B cell (primary cell): Measurements from ENCODE around the gene AGXT. TPM values are rescaled to one million over a fixed set of nuclear protein-coding genes. Genes with fewer than 3 reads are reported as not detected.

Experiments used
- ATAC-seq: fragments of 200-7000 bp; cut with Tn5 transposase; one replicate; pipeline ENCODE4 v1.10.0; 2021; ENCODE audit warnings: low read depth, mild to moderate bottlenecking, moderate number of reproducible peaks, moderate library complexity
- CTCF ChIA-PET: fragments of 350-600 bp; sonication (Branson Sonifier 250); formaldehyde crosslinking; loops from one replicate; lab custom pipeline; 2021; ENCODE audit warnings: antibody characterized with exemption, inconsistent platforms; lab: Charles Lee
- POLR2A ChIA-PET: fragments of 350-600 bp; sonication (Branson Sonifier 250); formaldehyde crosslinking; loops from one replicate; lab custom pipeline; 2021; ENCODE audit warnings: antibody characterized with exemption; lab: Charles Lee
- DNase-seq: peaks from one replicate; pipeline ENCODE4 v3.0.0; 2013
- H2AFZ ChIP-seq: 2 replicates; pipeline ENCODE4 v1.6.1; 2012; ENCODE audit warnings: mild to moderate bottlenecking, low read depth, low read length; ENCODE audit not compliant: insufficient read depth, poor library complexity, severe bottlenecking
- H3K27ac ChIP-seq, 2 donors: 1 replicate in 1 of 2; 2 replicates in 1 of 2; pipeline ENCODE4 v1.5.1; 2012 to 2013; ENCODE audit warnings: low read length in 2 of 2, mild to moderate bottlenecking in 2 of 2, moderate library complexity in 1 of 2
- H3K27me3 ChIP-seq, 4 experiments: fragments of 200-600 bp in 1 of 4; sonication (generic) in 1 of 4; replicated peaks in 1 of 4; 1 replicate in 2 of 4; 2 replicates in 2 of 4; pipeline versions ENCODE4 v1.6.1 to v1.7.0; 2013 to 2016; ENCODE audit warnings: low read length in 3 of 4, mild to moderate bottlenecking in 2 of 4, mixed read lengths in 1 of 4, moderate library complexity in 1 of 4; ENCODE audit not compliant: insufficient read depth in 4 of 4, control insufficient read depth in 3 of 4; ENCODE audit errors: control extremely low read depth in 1 of 4
- H3K36me3 ChIP-seq, 2 experiments: replicated peaks in 1 of 2; 1 replicate in 1 of 2; 2 replicates in 1 of 2; pipeline versions ENCODE4 v1.6.1 to v1.7.1; 2013; ENCODE audit warnings: low read length in 1 of 2; ENCODE audit not compliant: insufficient read depth in 2 of 2, control insufficient read depth in 1 of 2; ENCODE audit errors: control extremely low read depth in 1 of 2, extremely low read depth in 1 of 2
- H3K4me1 ChIP-seq, 2 donors: fragments of 200-600 bp in 1 of 2; sonication (generic) in 1 of 2; 1 replicate in 1 of 2; 2 replicates in 1 of 2; pipeline versions ENCODE4 v1.5.1 to v1.6.1; 2013 to 2017; ENCODE audit warnings: low read length in 2 of 2; ENCODE audit not compliant: control insufficient read depth in 2 of 2, insufficient read depth in 2 of 2
- H3K4me2 ChIP-seq: replicated peaks from 2 replicates; pipeline ENCODE3; 2012; ENCODE audit warnings: mild to moderate bottlenecking, low read depth, low read length; ENCODE audit not compliant: poor library complexity, severe bottlenecking
- H3K4me3 ChIP-seq, 5 experiments: fragments of 200-600 bp in 1 of 5; sonication (generic) in 1 of 5; 1 replicate in 3 of 5; 2 replicates in 2 of 5; pipeline versions ENCODE4 v1.5.1 to v1.7.0; 2011 to 2016; ENCODE audit warnings: low read length in 4 of 5, mild to moderate bottlenecking in 4 of 5, low read depth in 2 of 5, control low read depth in 1 of 5, moderate library complexity in 1 of 5; ENCODE audit not compliant: insufficient read depth in 1 of 5; ENCODE audit errors: control extremely low read depth in 1 of 5, extremely low read depth in 1 of 5
- H3K79me2 ChIP-seq: fragments of 200-600 bp; sonication (generic); one replicate; pipeline ENCODE4 v1.6.0; 2016; ENCODE audit warnings: low read length; ENCODE audit not compliant: control insufficient read depth, insufficient read depth
- H3K9ac ChIP-seq: fragments of 200-600 bp; sonication (generic); 2 replicates; pipeline ENCODE4 v1.6.1; 2017; ENCODE audit warnings: mild to moderate bottlenecking, low read length, moderate library complexity
- H3K9me3 ChIP-seq, 3 donors: one replicate each; pipeline versions ENCODE4 v1.6.1 to v1.7.1; 2013; ENCODE audit warnings: low read length in 2 of 3; ENCODE audit not compliant: control insufficient read depth in 2 of 3, insufficient read depth in 1 of 3; ENCODE audit errors: control extremely low read depth in 1 of 3
- H4K20me1 ChIP-seq: 2 replicates; pipeline ENCODE4 v1.6.0; 2012; ENCODE audit warnings: mild to moderate bottlenecking, low read length; ENCODE audit not compliant: insufficient read depth, control insufficient read depth, poor library complexity, severe bottlenecking
- H3K27ac Mint-ChIP-seq: one replicate; pipeline ENCODE4 v1.8.0; 2021; ENCODE audit warnings: mixed read lengths
- H3K27me3 Mint-ChIP-seq: one replicate; pipeline ENCODE4 v1.8.0; 2021; ENCODE audit warnings: mixed read lengths
- H3K4me1 Mint-ChIP-seq: one replicate; pipeline ENCODE4 v1.8.0; 2021; ENCODE audit warnings: mixed read lengths
- H3K4me3 Mint-ChIP-seq: one replicate; pipeline ENCODE4 v1.8.0; 2021; ENCODE audit warnings: mixed read lengths
- H3K9me3 Mint-ChIP-seq: one replicate; pipeline ENCODE4 v1.8.0; 2022; ENCODE audit warnings: mixed read lengths; ENCODE audit not compliant: insufficient read depth
- CTCF ChIP-seq: fragments of 200-600 bp; IDR thresholded peaks from one replicate; pipeline ENCODE4 v1.8.0; 2022; ENCODE audit warnings: antibody characterized with exemption, mild to moderate bottlenecking
- EZH2 ChIP-seq: IDR thresholded peaks from 2 replicates; pipeline ENCODE4 v1.6.1; 2012; ENCODE audit warnings: borderline replicate concordance, low read depth, mild to moderate bottlenecking, moderate library complexity, low read length; ENCODE audit not compliant: insufficient read depth, poor library complexity, severe bottlenecking
- WGBS: methylation state at CpG from one replicate; pipeline ENCODE4 v1.1.5; 2013; ENCODE audit warnings: missing lambda C conversion rate; ENCODE audit not compliant: insufficient coverage; 5-methylcytosine and 5-hydroxymethylcytosine counted together
- intact Hi-C: fragments of 100-400 bp; cut with micrococcal nuclease; formaldehyde crosslinking; loops from one replicate; pipeline ENCODE4 v1.10.0; 2022
- polyA plus RNA-seq: library from polyadenylated mRNA; depleted of rRNA; stranded (reverse); fragments of >200 nt; gene quantifications from 2 replicates; pipeline ENCODE4 v1.2.3, GENCODE V29; 2012
- total RNA-seq, 2 donors: library from RNA; stranded (reverse); fragments of 120-200 nt in 1 of 2; gene quantifications; 1 replicate in 1 of 2; 2 replicates in 1 of 2; pipeline versions ENCODE4 v1.2.3 to v1.2.4, GENCODE V29; 2013 to 2022

Gene AGXT
- total and polyA plus RNA-seq, 2 donors (not counting 1 experiment from before 2014, with no cell fraction given), result not detected

GRCh38 chr2:240837621-240838020 is 31.0 kb upstream of the AGXT start:
- TF ChIP-seq EZH2 (no peak), CTCF (no peak)
- H3K27me3 ChIP-seq, result peaks cover 0 to 24% (median 8%) of the 10 kb centered on the region in 4 experiments
- POLR2A ChIA-PET, result no interaction called here
- H3K9me3 ChIP-seq, result peaks cover 0 to 9% (median 0%) of the 10 kb centered on the region in 3 donors
- H3K4me2 ChIP-seq, result no peak overlapping the region
- no peaks in the 10 kb centered on the region for H3K4me1 Mint-ChIP-seq
- WGBS, result 44% methylated on average over 1 of the region's 4 CpGs
- intact Hi-C loops, result no loop called here
- H3K9ac ChIP-seq, result no peak overlapping the region
- DNase-seq, result no peak
- H3K27ac Mint-ChIP-seq, result no peak overlapping the region
- H3K79me2 ChIP-seq, result no peaks in the 10 kb centered on the region
- H3K9me3 Mint-ChIP-seq, result no peaks in the 10 kb centered on the region
- no peak for ATAC-seq
- no peak overlapping the region for H3K4me3 Mint-ChIP-seq
- no peak overlapping the region for H3K27ac ChIP-seq
- no peaks in the 10 kb centered on the region for H3K36me3 ChIP-seq
- no peak overlapping the region for H3K4me3 ChIP-seq
- peaks cover 26% of the 10 kb centered on the region for H3K27me3 Mint-ChIP-seq
- H2AFZ ChIP-seq, result no peak overlapping the region
- CTCF ChIA-PET, result no interaction called here
- H4K20me1 ChIP-seq, result no peaks in the 10 kb centered on the region
- peaks cover 0 to 2% of the 10 kb centered on the region in 2 donors for H3K4me1 ChIP-seq

- H3K79me2 ChIP-seq, result no peaks in the 10 kb centered on the region
- intact Hi-C loops, result no loop called here
- Mint-ChIP-seq H3K9me3 (no peaks in the 10 kb centered on the region), H3K4me3 (no peak overlapping the region), H3K27ac (no peak overlapping the region), H3K27me3 (peaks cover 33% of the 10 kb centered on the region), H3K4me1 (no peaks in the 10 kb centered on the region)
- CTCF ChIA-PET, result interaction anchor here (1.0 to 1.7 kb wide), 3 partner anchors 12 to 325 kb away, joined by 3 to 17 read pairs (median 5); no protein-coding TSS in a partner anchor
- H3K4me1 ChIP-seq, result no peaks in the 10 kb centered on the region
- no peak for ATAC-seq
- H3K27ac ChIP-seq, result no peak overlapping the region
- H3K9me3 ChIP-seq, result peaks cover 0 to 7% (median under 1%) of the 10 kb centered on the region in 3 donors
- H3K36me3 ChIP-seq, result no peaks in the 10 kb centered on the region
- WGBS, result 91% methylated on average over 25 of the region's 28 CpGs
- H4K20me1 ChIP-seq, result no peaks in the 10 kb centered on the region
- no peak for TF ChIP-seq CTCF
- no peak for TF ChIP-seq EZH2
- POLR2A ChIA-PET, result no interaction called here
- H3K27me3 ChIP-seq, result peaks cover 0 to 21% (median 6%) of the 10 kb centered on the region in 4 experiments
- H3K9ac ChIP-seq, result no peak overlapping the region
- no peak overlapping the region for H3K4me3 ChIP-seq
- no peak for DNase-seq
- no peak overlapping the region for H3K4me2 ChIP-seq
- H2AFZ ChIP-seq, result no peak overlapping the region
Observed at GRCh38 chr2:240839152-240840143, 29.2 kb upstream of the AGXT start.
